ENCODE measurements around the gene ANKRD30B. TPM values are rescaled to one million over a fixed set of nuclear protein-coding genes. Genes with fewer than 3 reads are reported as not detected.

ANKRD30B gene
- total and polyA plus RNA-seq, 2 of the 13 experiments (the other 11 are each of a cell fraction or from before 2014, with no cell fraction given) = not detected

DNA sequence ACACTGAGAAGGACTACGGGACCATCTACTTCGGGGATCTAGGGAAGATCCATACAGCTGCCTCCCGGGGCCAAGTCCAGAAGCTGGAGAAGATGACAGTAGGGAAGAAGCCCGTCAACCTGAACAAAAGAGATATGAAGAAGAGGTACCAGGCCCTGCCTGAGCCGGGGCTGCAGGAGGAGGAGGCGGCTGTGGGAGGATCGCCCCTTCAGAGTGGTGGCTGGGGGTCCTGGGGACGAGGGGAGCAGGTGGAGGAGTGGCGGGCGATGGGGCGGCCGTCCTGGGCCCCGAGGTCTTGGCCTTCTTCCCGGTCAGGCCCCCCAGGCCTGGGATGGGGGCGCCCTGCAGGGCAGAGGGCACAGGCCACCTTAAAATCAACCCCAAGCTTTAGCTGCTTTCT is 524 bp downstream of the ANKRD30B start:
- H3K4me1 ChIP-seq (ENCODE audit: insufficient read depth, low read length) = no peaks in the 10 kb centered on the region
- CTCF ChIA-PET (ENCODE audit: low intra/inter-chr PET ratio, low total read pairs) = no interaction called here
- no peaks in the 10 kb centered on the region for H3K36me3 ChIP-seq (replicated peaks in 1 of 2; ENCODE audit: control insufficient read depth in 1 of 2, insufficient read depth in 2 of 2, low read length in 2 of 2)
- H3K4me2 ChIP-seq (ENCODE audit: low read depth, low read length) = no peak overlapping the region
- POLR2A ChIA-PET = no interaction called here
- H2AFZ ChIP-seq (ENCODE audit: low read length) = no peak overlapping the region
- ATAC-seq = no peak
- no peaks in the 10 kb centered on the region for H4K20me1 ChIP-seq (ENCODE audit: insufficient read depth, low read length)
- no peak overlapping the region for H3K27ac ChIP-seq (ENCODE audit: extremely low read length, insufficient read depth, low read length)
- intact Hi-C loops (cut with micrococcal nuclease; ENCODE audit: unreplicated experiment) = no loop called here
- no peaks in the 10 kb centered on the region for H3K79me2 ChIP-seq (ENCODE audit: insufficient read depth, low read length)
- H3K9me3 ChIP-seq (ENCODE audit: low read length) = no peaks in the 10 kb centered on the region
- 41% methylated on average over 15 of the region's 15 CpGs for WGBS (ENCODE audit: low lambda C conversion rate)
- in situ Hi-C loops (cut with HindIII; ENCODE audit: extremely low pct_ligation_motif_present, low pct_unique_long_range_greater_than_20kb) = no loop called here
- no TSS peak for BruUV-seq (replicated peaks)
- FAIRE-seq = no peak
- H3K4me3 ChIP-seq (replicated peaks in 1 of 3; ENCODE audit: insufficient read depth in 1 of 3, low read depth in 2 of 3, low read length in 3 of 3) = no peak overlapping the region
- no peak overlapping the region for H3K9ac ChIP-seq (ENCODE audit: insufficient read depth, low read depth, low read length)
- H3K27me3 ChIP-seq (ENCODE audit: control insufficient read depth in 1 of 2, insufficient read depth in 2 of 2, low read length in 2 of 2) = no peaks in the 10 kb centered on the region
- DNase-seq (ENCODE audit: low spot score) = no peak
- TF ChIP-seq ZNF263 (CRISPR knock-in tag; IDR thresholded peaks at IDR 0.05) (no peak), GMEB2 (CRISPR knock-in tag; IDR thresholded peaks at IDR 0.05; ENCODE audit: low read depth) (no peak), GATAD1 (CRISPR knock-in tag; IDR thresholded peaks at IDR 0.05) (no peak), ZFP82 (CRISPR knock-in tag; IDR thresholded peaks at IDR 0.05; ENCODE audit: borderline replicate concordance) (no peak), HMGA1 (CRISPR knock-in tag; conservative IDR thresholded peaks at IDR 0.05) (no peak), CHD4 (IDR thresholded peaks at IDR 0.05; ENCODE audit: borderline replicate concordance, low read length) (no peak), ISX (CRISPR knock-in tag; conservative IDR thresholded peaks at IDR 0.05) (no peak), HNRNPUL1 (IDR thresholded peaks at IDR 0.05; ENCODE audit: low read depth, low read length) (no peak), TCF7L2 (IDR thresholded peaks at IDR 0.05; ENCODE audit: low read depth, low read length) (no peak), FOXP4 (CRISPR knock-in tag; IDR thresholded peaks at IDR 0.05) (no peak)
- TF ChIP-seq, protein P1, sequence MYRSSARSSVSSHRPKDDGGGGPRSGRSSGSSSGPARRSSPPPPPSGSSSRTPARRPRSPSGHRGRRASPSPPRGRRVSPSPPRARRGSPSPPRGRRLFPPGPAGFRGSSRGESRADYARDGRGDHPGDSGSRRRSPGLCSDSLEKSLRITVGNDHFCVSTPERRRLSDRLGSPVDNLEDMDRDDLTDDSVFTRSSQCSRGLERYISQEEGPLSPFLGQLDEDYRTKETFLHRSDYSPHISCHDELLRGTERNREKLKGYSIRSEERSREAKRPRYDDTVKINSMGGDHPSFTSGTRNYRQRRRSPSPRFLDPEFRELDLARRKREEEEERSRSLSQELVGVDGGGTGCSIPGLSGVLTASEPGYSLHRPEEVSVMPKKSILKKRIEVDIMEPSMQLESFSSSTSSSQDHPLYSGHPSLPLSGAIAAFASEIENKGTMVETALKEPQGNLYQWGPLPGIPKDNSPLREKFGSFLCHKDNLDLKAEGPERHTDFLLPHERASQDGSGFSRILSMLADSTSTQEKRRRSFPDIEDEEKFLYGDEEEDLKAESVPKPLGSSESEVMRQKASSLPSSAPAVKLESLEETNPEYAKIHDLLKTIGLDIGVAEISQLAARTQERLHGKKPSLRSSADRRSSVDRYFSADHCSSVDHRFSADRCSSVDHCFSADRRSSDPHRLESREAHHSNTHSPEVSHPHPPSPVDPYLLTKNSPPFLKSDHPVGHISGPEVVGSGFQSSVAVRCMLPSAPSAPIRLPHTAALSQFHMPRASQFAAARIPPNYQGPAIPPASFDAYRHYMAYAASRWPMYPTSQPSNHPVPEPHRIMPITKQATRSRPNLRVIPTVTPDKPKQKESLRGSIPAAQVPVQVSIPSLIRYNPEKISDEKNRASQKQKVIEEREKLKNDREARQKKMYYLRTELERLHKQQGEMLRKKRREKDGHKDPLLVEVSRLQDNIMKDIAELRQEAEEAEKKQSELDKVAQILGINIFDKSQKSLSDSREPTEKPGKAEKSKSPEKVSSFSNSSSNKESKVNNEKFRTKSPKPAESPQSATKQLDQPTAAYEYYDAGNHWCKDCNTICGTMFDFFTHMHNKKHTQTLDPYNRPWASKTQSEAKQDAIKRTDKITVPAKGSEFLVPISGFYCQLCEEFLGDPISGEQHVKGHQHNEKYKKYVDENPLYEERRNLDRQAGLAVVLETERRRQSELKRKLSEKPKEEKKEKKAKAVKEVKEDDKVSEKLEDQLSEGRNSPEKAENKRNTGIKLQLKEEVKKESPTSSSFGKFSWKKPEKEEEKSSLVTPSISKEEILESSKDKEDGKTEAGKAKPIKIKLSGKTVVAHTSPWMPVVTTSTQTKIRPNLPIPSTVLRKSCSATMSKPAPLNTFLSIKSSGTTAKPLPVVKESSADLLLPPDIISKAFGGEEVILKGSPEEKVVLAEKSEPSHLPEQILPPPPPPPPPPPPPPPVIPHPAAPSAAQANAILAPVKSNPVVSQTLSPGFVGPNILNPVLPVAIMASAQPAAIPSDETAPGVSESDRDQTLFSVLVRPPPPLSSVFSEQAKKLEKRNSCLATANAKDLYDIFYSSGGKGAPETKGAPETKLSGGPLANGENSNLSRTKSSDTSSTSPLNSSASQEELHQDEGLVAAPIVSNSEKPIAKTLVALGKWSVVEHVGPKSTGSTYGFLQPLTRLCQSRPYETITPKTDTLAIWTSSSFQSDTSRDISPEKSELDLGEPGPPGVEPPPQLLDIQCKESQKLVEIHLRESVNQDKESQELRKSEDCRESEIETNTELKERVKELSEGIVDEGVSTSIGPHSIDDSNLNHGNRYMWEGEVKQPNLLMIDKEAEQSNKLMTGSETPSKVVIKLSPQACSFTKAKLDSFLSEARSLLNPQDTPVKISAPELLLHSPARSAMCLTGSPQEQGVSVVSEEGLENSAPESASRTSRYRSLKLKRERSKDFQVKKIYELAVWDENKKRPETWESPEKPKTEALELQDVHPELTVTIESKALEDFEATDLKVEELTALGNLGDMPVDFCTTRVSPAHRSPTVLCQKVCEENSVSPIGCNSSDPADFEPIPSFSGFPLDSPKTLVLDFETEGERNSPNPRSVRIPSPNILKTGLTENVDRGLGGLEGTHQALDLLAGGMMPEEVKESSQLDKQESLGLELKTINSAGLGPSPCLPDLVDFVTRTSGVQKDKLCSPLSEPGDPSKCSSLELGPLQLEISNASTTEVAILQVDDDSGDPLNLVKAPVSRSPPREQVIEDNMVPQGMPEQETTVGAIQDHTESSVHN (CRISPR knock-in tag; IDR thresholded peaks at IDR 0.05) = no peak
- TF ChIP-seq, protein P2, sequence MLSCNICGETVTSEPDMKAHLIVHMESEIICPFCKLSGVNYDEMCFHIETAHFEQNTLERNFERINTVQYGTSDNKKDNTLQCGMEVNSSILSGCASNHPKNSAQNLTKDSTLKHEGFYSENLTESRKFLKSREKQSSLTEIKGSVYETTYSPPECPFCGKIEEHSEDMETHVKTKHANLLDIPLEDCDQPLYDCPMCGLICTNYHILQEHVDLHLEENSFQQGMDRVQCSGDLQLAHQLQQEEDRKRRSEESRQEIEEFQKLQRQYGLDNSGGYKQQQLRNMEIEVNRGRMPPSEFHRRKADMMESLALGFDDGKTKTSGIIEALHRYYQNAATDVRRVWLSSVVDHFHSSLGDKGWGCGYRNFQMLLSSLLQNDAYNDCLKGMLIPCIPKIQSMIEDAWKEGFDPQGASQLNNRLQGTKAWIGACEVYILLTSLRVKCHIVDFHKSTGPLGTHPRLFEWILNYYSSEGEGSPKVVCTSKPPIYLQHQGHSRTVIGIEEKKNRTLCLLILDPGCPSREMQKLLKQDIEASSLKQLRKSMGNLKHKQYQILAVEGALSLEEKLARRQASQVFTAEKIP (CRISPR knock-in tag; IDR thresholded peaks at IDR 0.05; ENCODE audit: borderline replicate concordance) = no peak

Data from HepG2 (cell line).